Lung (tissue), 12 donors: ENCODE data around the gene LDB2. TPM values are rescaled to one million over a fixed set of nuclear protein-coding genes. Genes with fewer than 3 reads are reported as not detected.

ENCODE experiments used
- ATAC-seq: fragments of 200-7000 bp; cut with Tn5 transposase; one replicate; pipeline ENCODE4 v1.9.1; 2020; ENCODE audit warnings: moderate number of reproducible peaks; ENCODE audit not compliant: insufficient read depth, low FRiP score
- DNase-seq, 3 donors: peaks; one replicate each; pipeline ENCODE4 v3.0.0-alpha.2; 2013 to 2017
- H3K27ac ChIP-seq, 2 donors: one replicate each; pipeline ENCODE4 v1.5.1; 2013; ENCODE audit warnings: mild to moderate bottlenecking in 2 of 2, moderate library complexity in 2 of 2, control low read depth in 1 of 2, inconsistent platforms in 1 of 2, low read depth in 1 of 2, low read length in 1 of 2
- H3K27me3 ChIP-seq, 3 donors: one replicate each; pipeline ENCODE4 v1.5.1; 2013; ENCODE audit warnings: low read length in 2 of 3; ENCODE audit not compliant: control insufficient read depth in 3 of 3, insufficient read depth in 3 of 3
- H3K36me3 ChIP-seq, 4 donors: one replicate each; pipeline ENCODE4 v1.5.1; 2013; ENCODE audit warnings: low read length in 4 of 4, mild to moderate bottlenecking in 1 of 4, moderate library complexity in 1 of 4; ENCODE audit not compliant: control insufficient read depth in 4 of 4, insufficient read depth in 4 of 4
- H3K4me1 ChIP-seq, 5 donors: one replicate each; pipeline ENCODE4 v1.5.1; 2013; ENCODE audit warnings: low read length in 5 of 5, mild to moderate bottlenecking in 2 of 5, moderate library complexity in 1 of 5; ENCODE audit not compliant: control insufficient read depth in 5 of 5, insufficient read depth in 5 of 5
- H3K4me3 ChIP-seq: one replicate; pipeline ENCODE4 v1.5.1; 2013; ENCODE audit warnings: mild to moderate bottlenecking, control low read depth, moderate library complexity
- H3K9ac ChIP-seq, 2 donors: one replicate each; pipeline ENCODE4 v1.5.1; 2013; ENCODE audit warnings: low read length in 2 of 2, control low read depth in 1 of 2; ENCODE audit not compliant: insufficient read depth in 1 of 2
- H3K9me3 ChIP-seq, 4 donors: one replicate each; pipeline ENCODE4 v1.5.1; 2013; ENCODE audit warnings: low read length in 3 of 4, mild to moderate bottlenecking in 1 of 4, moderate library complexity in 1 of 4; ENCODE audit not compliant: control insufficient read depth in 4 of 4, insufficient read depth in 3 of 4
- CTCF ChIP-seq: IDR thresholded peaks from 2 replicates; pipeline ENCODE4 v1.5.1; 2012; ENCODE audit warnings: mild to moderate bottlenecking; ENCODE audit errors: control extremely low read depth, extremely low read depth
- WGBS, 2 donors: extraction: QIAGEN DNeasy Blood & Tissue Kit; methylation state at CpG; one replicate each; pipeline ENCODE4 v1.1.7; 2013; 5-methylcytosine and 5-hydroxymethylcytosine counted together
- polyA plus RNA-seq, 2 donors: library from polyadenylated mRNA; stranded (reverse); fragments of 200-250 nt; gene quantifications; one replicate each; pipeline ENCODE4 v1.2.1, GENCODE V29; 2013
- total RNA-seq, 2 donors: library from RNA; depleted of rRNA in 1 of 2; stranded (reverse); fragments of >200 nt in 1 of 2; gene quantifications; one replicate each; pipeline ENCODE4 v1.2.1, GENCODE V29; 2014 to 2021
- donor health status: control.
- donor health status: control.
- donor health status: Bipolar disorder and iron deficiency.
- donor health status: healthy.
- donor health status: DM: yes; HTN: yes; CAD: no.

LDB2 gene
- total and polyA plus RNA-seq, 4 donors, result 18.1 to 147 (median 46.1) TPM

DNA sequence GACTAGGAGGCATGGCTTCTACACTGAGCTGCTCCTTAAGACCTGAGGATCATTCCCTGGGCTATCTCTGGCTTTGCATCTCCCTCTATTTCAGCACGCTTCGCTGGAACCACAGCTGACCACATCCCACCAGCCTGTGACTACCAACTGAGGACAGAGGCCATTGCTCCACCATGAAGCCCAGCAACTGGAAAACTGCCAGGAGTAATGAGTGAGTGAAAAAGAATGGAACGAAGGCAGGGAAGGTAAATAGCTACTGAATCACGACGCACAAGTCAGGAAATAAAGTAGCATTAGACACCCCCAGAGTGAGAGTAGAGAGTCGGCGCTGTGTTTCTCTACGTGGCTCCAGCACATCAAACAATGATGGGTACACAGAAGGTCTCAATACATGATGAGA is 314.7 kb downstream of the LDB2 start:
- H3K27ac ChIP-seq, result no peak overlapping the region
- DNase-seq (no peak), ATAC-seq (no peak)
- H3K27me3 ChIP-seq, result no peaks in the 10 kb centered on the region
- 88 to 90% methylated on average over 8 of the region's 8 CpGs for WGBS, 2 donors
- H3K9me3 ChIP-seq, result no peaks in the 10 kb centered on the region
- H3K4me1 ChIP-seq, result peaks cover 0 to 3% (median 0%) of the 10 kb centered on the region in 5 donors
- H3K9ac ChIP-seq, result no peak overlapping the region
- no peak for TF ChIP-seq CTCF
- H3K4me3 ChIP-seq, result no peak overlapping the region
- H3K36me3 ChIP-seq, result peaks cover 0 to 7% (median 5%) of the 10 kb centered on the region in 4 donors

GRCh38 chr4:16582526-16582925 is 315.9 kb downstream of the LDB2 start:
- WGBS, 2 donors, result 95 to 96% methylated on average over 10 of the region's 10 CpGs
- ATAC-seq, result no peak
- H3K27ac ChIP-seq, result no peak overlapping the region
- no peak for DNase-seq
- TF ChIP-seq CTCF, result no peak
- no peaks in the 10 kb centered on the region for H3K9me3 ChIP-seq
- H3K27me3 ChIP-seq, result no peaks in the 10 kb centered on the region
- peaks cover 0 to 10% (median 5%) of the 10 kb centered on the region in 4 donors for H3K36me3 ChIP-seq
- H3K4me3 ChIP-seq, result no peak overlapping the region
- no peak overlapping the region for H3K9ac ChIP-seq
- peaks cover 0 to 3% (median 0%) of the 10 kb centered on the region in 5 donors for H3K4me1 ChIP-seq

DNA sequence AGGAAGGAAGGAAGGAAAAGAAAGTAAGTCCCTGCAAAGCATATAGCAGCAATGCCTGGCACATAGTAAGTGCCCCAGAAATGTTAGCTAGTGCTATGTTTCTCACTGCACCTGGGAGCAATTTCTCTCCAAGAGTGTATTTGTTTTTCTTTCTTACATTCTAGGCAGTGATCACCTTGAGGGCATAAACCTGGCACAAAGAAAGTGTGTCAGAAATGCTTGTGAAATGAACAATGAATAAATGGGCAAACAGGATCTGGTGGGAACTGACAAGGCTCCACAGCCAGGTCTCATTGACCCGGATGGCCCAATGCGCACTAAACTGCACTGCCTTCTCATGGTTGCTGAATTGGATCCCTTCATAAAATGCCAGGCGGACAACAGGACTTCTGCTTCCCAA is 316.4 kb downstream of the LDB2 start:
- no peak for TF ChIP-seq CTCF
- 92 to 96% methylated on average over 3 of the region's 3 CpGs for WGBS, 2 donors
- no peak overlapping the region for H3K4me3 ChIP-seq
- no peak overlapping the region for H3K9ac ChIP-seq
- ATAC-seq (no peak), DNase-seq (no peak)
- H3K9me3 ChIP-seq, result no peaks in the 10 kb centered on the region
- no peaks in the 10 kb centered on the region for H3K27me3 ChIP-seq
- no peak overlapping the region for H3K27ac ChIP-seq
- H3K4me1 ChIP-seq, result peaks cover 0 to 3% (median 0%) of the 10 kb centered on the region in 5 donors
- peaks cover 0 to 10% (median 5%) of the 10 kb centered on the region in 4 donors for H3K36me3 ChIP-seq

GRCh38 chr4:16581117-16581516 is 317.3 kb downstream of the LDB2 start:
- Histone ChIP-seq H3K4me1 (peaks cover 0 to 3% (median 0%) of the 10 kb centered on the region in 5 donors), H3K4me3 (no peak overlapping the region), H3K9ac (no peak overlapping the region), H3K27ac (no peak overlapping the region), H3K9me3 (no peaks in the 10 kb centered on the region), H3K27me3 (no peaks in the 10 kb centered on the region), H3K36me3 (peaks cover 0 to 10% (median 5%) of the 10 kb centered on the region in 4 donors)
- WGBS, 2 donors, result 65 to 96% methylated on average over 3 of the region's 3 CpGs
- DNase-seq (no peak), ATAC-seq (no peak)
- no peak for TF ChIP-seq CTCF
